Activated naive CD8-positive, alpha-beta T cell treated with anti-CD3 and anti-CD28 coated beads, Interleukin-2, amount 50 U/mL, for 24 hours (primary cell): Measurements from ENCODE around the gene HECW1.
"Not testable (repeated sequence)": the region's sequence is repeated elsewhere in the genome, so short reads cannot be mapped to it uniquely, and the experiment has no call there.

Experiments used
- ATAC-seq: fragments of 150-1000 bp; cut with Tn5 transposase; one replicate; pipeline ENCODE4 v1.10.0; 2021
- DNase-seq: peaks from one replicate; pipeline ENCODE4 v3.0.0; 2021
- H3K27ac Mint-ChIP-seq: one replicate; pipeline ENCODE4 v1.8.0; 2021; ENCODE audit warnings: mild to moderate bottlenecking, mixed read lengths
- H3K27me3 Mint-ChIP-seq: one replicate; pipeline ENCODE4 v1.8.0; 2021; ENCODE audit warnings: mixed read lengths
- H3K36me3 Mint-ChIP-seq: one replicate; pipeline ENCODE4 v1.8.0; 2021; ENCODE audit warnings: low read depth, mixed read lengths
- H3K4me1 Mint-ChIP-seq: one replicate; pipeline ENCODE4 v1.8.0; 2021; ENCODE audit warnings: mixed read lengths
- H3K4me3 Mint-ChIP-seq: one replicate; pipeline ENCODE4 v1.8.0; 2021; ENCODE audit warnings: mild to moderate bottlenecking, moderate library complexity, mixed read lengths
- H3K9me3 Mint-ChIP-seq: one replicate; pipeline ENCODE4 v1.8.0; 2021; ENCODE audit warnings: mixed read lengths

HECW1 gene

DNA sequence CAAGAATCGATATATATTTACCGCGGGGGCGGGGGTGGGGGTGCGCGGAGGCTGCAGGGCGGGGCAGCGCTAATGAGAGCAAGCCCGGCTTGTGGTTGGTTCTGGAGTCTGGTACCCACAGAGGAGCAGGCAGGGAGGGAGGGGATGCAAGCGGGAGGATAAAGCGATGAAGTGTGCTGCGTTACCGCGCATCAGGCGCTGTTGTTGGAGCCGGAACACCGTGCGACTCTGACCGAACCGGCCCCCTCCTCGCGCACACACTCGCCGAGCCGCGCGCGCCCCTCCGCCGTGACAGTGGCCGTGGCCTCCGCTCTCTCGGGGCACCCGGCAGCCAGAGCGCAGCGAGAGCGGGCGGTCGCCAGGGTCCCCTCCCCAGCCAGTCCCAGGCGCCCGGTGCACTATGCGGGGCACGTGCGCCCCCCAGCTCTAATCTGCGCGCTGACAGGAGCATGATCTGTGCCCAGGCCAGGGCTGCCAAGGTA lies at the start of gene HECW1:
Gene HECW1 (plus strand): TSS at position 189 of the 482 bp plus-strand sequence. CDS start 131,259 bp downstream, outside the sequence.
- no peaks in the 10 kb centered on the region for H3K36me3 Mint-ChIP-seq
- ATAC-seq = no peak
- H3K27ac Mint-ChIP-seq = no peak within 1 kb of the TSS
- peaks cover 6% of the 10 kb centered on the region for H3K4me1 Mint-ChIP-seq
- H3K4me3 Mint-ChIP-seq = peak within 1 kb of the TSS; percentile 26
- peaks cover 62% of the 10 kb centered on the region for H3K27me3 Mint-ChIP-seq
- no peak for DNase-seq
- H3K9me3 Mint-ChIP-seq = no peaks in the 10 kb centered on the region

DNA sequence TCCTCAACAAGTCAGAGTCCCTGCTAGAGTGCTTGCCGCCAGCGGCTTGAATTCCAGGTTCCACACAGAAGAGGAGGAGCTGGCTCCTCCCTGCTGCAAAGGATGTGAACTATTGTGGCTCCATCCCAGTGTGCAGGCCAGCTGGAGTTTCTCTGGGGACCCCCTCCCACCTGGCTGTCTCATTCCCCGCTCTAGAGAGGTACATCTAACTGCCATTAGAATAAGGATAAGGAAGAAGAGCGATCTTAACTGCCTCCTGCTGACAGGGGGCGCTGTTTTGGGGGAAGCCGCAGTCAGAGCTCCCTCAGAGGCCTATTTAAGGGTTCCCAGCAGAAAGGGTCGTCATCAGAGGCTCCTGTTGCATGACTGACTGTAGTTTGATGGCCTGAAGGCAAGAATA lies 40.8 kb upstream of the HECW1 start:
- H3K36me3 Mint-ChIP-seq = no peaks in the 10 kb centered on the region
- H3K27me3 Mint-ChIP-seq = peaks cover 17% of the 10 kb centered on the region
- DNase-seq = peak; percentile 33
- H3K4me3 Mint-ChIP-seq = no peak overlapping the region
- no peak for ATAC-seq
- H3K27ac Mint-ChIP-seq = no peak overlapping the region
- H3K4me1 Mint-ChIP-seq = peaks cover 17% of the 10 kb centered on the region
- H3K9me3 Mint-ChIP-seq = no peaks in the 10 kb centered on the region

DNA sequence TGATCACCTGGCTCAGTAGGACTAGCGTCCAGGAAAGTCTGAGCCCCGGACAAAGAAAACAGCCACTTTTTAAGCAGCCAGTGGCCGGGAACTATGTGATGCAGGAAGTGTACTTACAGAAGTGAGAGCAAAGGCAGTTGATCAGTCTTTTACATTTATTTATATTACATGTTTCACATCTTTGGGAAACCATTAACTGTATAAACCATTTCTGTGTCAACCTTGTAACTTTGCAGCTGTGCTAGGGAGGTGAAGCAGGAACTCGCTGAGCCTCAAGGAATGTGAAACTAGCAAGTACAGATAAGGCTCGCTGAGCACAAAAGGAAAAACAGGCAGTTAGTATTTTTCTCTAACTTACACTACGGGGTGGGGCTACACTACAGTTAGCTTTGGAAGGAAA lies 39.9 kb upstream of the HECW1 start:
- H3K27me3 Mint-ChIP-seq = peaks cover 17% of the 10 kb centered on the region
- H3K4me1 Mint-ChIP-seq = peaks cover 23% of the 10 kb centered on the region
- H3K36me3 Mint-ChIP-seq = no peaks in the 10 kb centered on the region
- no peak overlapping the region for H3K4me3 Mint-ChIP-seq
- no peaks in the 10 kb centered on the region for H3K9me3 Mint-ChIP-seq
- no peak for ATAC-seq
- no peak for DNase-seq
- H3K27ac Mint-ChIP-seq = no peak overlapping the region

DNA sequence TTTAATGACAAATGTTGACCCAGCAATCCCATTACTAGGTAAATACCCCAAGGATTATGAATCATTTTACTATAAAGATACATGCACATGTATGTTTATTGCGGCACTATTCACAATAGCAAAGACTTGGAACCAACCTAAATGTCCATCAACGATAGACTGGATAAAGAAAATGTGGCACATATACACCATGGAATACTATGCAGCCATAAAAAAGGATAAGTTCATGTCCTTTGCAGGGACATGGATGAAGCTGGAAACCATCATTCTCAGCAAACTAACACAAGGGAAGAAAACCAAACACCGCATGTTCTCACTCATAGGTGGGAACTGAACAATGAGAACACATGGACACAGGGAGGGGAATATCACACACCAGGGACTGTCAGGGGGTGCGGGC lies 38.6 kb upstream of the HECW1 start:
- not testable (repeated sequence) for DNase-seq, ATAC-seq, H3K36me3 Mint-ChIP-seq, H3K27ac Mint-ChIP-seq, H3K9me3 Mint-ChIP-seq, H3K4me3 Mint-ChIP-seq
- peaks cover 20% of the 10 kb centered on the region for H3K27me3 Mint-ChIP-seq
- peaks cover 23% of the 10 kb centered on the region for H3K4me1 Mint-ChIP-seq

DNA sequence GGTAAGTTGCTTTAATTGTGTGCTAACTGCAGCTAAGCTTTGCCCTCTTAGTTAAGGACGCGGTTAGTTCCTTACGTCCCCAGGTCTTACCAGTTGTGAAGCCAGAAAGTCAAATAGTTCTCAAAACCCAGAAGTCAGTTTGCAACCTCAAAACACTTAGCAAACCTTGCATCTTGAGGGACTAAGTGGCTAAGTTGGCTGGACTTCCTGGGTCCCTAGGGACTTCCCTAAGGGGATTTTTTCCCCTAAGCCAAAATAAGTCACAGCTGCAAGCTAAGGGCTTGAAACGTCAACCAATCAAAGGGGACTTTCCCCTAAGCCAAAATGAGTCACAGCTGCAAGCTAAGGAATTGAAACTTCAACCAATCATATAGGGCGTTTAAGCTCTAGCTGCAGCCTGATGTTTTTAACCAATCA lies 36.2 kb upstream of the HECW1 start:
- H3K4me1 Mint-ChIP-seq = peaks cover 23% of the 10 kb centered on the region
- no peaks in the 10 kb centered on the region for H3K9me3 Mint-ChIP-seq
- H3K27ac Mint-ChIP-seq = no peak overlapping the region
- peak; percentile 4 for DNase-seq
- no peaks in the 10 kb centered on the region for H3K36me3 Mint-ChIP-seq
- peak; percentile 72 for ATAC-seq
- peaks cover 16% of the 10 kb centered on the region for H3K27me3 Mint-ChIP-seq
- no peak overlapping the region for H3K4me3 Mint-ChIP-seq

DNA sequence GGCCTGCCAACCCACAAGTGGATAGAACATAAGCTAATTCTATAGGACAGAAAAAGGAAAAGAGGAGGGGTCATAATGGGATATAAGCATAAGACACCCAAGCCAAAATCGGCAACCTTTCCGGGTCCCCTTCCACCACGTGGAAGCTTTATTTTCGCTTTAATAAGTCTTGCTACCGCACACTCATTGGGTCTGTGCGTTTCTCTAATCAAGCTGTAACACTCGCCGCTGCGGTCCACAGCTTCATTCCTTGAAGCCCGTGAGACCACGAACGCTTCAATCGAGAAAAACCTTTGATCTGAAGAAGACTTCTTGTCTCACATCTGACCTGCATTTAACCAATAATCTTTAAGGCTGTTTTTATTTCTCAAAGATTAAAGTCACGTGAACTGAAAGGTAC lies 35.8 kb upstream of the HECW1 start:
- DNase-seq (no peak), ATAC-seq (no peak)
- Mint-ChIP-seq H3K9me3 (no peaks in the 10 kb centered on the region), H3K4me1 (peaks cover 21% of the 10 kb centered on the region), H3K27ac (peak overlapping the region; percentile 16), H3K36me3 (no peaks in the 10 kb centered on the region), H3K4me3 (no peak overlapping the region), H3K27me3 (peaks cover 17% of the 10 kb centered on the region)

DNA sequence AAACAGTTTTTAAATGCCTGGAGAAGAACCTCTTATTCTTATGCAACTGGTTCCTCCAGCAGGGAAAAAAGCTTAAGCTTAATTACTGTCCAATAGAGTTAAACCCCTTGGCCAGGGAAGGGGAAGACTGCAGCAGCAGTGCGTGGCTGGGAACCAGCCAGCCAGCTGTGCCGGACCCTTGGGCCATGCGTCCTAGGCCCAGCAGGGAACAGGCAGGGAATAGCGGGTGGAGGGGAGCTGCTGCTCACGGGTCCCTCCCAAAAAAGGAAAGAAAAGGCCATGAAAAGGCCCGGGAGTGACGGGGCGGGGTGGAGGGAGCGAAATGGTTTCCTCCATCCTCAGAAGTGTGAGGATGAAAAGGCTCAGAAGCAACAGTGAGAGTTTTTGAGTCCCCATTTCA lies 35.2 kb upstream of the HECW1 start:
- Mint-ChIP-seq H3K27me3 (peaks cover 19% of the 10 kb centered on the region), H3K4me1 (peaks cover 18% of the 10 kb centered on the region), H3K9me3 (no peaks in the 10 kb centered on the region), H3K36me3 (no peaks in the 10 kb centered on the region), H3K4me3 (no peak overlapping the region), H3K27ac (no peak overlapping the region)
- DNase-seq (no peak), ATAC-seq (no peak)

DNA sequence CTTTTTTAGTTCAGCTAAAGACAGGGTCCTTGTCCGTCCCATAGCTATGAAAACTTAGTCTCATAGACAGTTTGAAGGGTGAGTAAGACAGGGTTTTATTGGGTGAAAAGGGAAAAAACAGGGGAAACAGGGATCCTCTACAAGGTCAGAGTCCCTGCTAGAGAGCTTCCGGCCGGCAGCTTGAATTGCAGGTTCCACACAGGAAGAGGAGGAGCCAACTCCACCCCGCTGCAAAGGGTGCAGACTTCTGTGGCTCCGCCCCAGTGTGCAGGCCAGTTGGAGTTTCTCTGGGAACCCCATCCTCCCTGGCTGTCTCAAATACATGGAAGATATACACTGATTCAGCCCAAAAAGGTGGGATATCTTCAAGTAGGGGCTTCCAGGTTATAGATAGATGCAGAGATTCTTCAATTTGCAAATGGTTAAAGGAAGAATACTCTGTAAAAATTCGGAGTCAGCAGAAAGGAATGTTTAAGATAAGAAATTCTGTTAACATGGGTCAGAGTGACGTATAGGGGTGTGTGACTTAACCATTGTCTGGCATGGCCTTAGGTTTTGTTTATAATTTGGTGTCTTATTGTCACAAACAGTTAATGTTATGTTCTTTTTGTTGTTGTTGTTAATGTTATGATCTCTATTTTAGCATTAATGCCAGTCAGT lies 34.6 kb upstream of the HECW1 start:
- Mint-ChIP-seq H3K9me3 (no peaks in the 10 kb centered on the region), H3K4me3 (no peak overlapping the region), H3K36me3 (no peaks in the 10 kb centered on the region), H3K27me3 (peaks cover 23% of the 10 kb centered on the region), H3K27ac (no peak overlapping the region), H3K4me1 (peaks cover 15% of the 10 kb centered on the region)
- DNase-seq = no peak
- ATAC-seq = no peak

DNA sequence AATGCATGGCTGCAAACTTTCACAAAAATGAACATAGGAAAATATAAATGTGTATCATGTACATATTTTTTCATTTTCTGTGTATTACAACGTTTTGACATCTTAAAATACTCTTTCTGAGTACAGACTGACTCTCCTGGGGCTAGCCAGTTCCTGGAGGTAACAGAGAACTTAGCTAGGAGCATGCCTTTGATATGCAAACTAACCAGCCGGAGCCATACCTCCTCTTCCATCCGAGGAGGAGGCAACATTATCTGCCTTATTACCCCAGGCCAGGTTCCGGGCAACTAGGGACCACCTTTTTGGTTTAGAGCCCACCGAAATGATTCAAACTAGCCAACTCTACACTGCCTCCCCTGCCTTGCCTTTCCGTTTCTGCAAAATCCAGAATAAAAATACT lies 33.7 kb upstream of the HECW1 start:
- no peak overlapping the region for H3K27ac Mint-ChIP-seq
- DNase-seq = no peak
- no peaks in the 10 kb centered on the region for H3K9me3 Mint-ChIP-seq
- H3K4me1 Mint-ChIP-seq = peaks cover 13% of the 10 kb centered on the region
- H3K36me3 Mint-ChIP-seq = no peaks in the 10 kb centered on the region
- ATAC-seq = no peak
- peaks cover 26% of the 10 kb centered on the region for H3K27me3 Mint-ChIP-seq
- H3K4me3 Mint-ChIP-seq = no peak overlapping the region

DNA sequence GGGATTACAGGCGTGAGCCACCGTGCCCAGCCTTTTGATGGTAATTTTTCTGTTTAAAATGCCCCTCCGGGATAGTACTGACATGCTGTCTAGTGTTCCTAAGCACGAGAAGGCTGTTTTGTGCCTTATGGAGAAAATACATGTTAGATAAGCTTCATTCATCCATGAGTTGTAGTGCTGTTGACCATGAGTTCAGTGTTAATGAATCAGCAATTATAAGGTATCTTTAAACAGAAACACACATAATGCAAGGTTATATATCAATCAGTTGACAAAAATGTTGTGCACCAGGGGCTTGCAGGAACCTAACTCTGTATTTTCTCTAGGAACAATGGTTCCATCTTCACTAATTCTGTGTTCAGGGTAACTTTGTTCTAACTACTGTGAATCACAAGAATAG lies 30.8 kb upstream of the HECW1 start:
- H3K27ac Mint-ChIP-seq = no peak overlapping the region

DNA sequence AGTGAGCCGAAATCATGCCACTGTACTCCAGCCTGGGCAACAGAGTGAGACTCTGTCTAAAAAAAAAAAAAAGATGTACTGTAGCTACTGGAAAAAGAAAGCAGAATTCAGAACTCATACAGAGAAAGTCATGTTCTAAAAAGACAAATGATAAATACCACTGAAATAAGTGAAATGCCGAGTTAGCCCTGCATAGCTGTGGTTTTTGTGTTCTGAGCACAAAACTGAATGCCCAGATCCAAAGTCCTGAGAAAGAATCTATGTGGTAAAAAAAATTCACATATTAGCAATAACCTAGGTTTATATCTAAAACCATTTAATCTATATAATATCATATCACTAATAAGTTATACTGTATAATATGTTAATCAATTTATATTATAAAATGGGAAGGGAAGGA lies 29.3 kb upstream of the HECW1 start:
- Mint-ChIP-seq H3K4me3 (no peak overlapping the region), H3K36me3 (no peaks in the 10 kb centered on the region), H3K27me3 (peaks cover 25% of the 10 kb centered on the region), H3K9me3 (no peaks in the 10 kb centered on the region), H3K27ac (no peak overlapping the region), H3K4me1 (no peaks in the 10 kb centered on the region)
- DNase-seq = no peak
- ATAC-seq = no peak

More for the DNA sequence above, 30.8 kb upstream of the HECW1 start:
- Mint-ChIP-seq H3K36me3 (no peaks in the 10 kb centered on the region), H3K4me1 (peaks cover 5% of the 10 kb centered on the region), H3K27me3 (peaks cover 29% of the 10 kb centered on the region), H3K4me3 (no peak overlapping the region), H3K9me3 (no peaks in the 10 kb centered on the region)
- DNase-seq = no peak
- no peak for ATAC-seq

DNA sequence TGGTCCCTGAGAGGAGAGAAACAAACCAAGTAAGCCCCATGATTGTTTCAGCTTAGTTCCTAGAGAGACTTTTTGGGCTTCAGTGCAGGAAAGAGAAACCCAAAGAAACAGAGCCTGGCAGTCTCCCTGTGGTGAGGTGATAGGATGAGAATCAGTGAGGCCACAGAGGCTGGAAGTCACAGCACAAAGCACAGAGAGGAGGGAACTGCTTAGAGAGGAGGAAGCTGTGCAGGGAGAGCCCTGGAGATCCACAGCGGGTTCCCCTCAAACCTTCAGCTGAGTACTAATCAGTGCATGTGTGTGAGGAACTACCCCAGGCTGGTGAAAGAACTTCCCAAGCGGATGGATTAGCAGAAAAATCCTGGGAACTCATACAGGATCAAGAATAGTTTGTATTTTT lies 27.4 kb upstream of the HECW1 start:
- no peaks in the 10 kb centered on the region for H3K4me1 Mint-ChIP-seq
- H3K4me3 Mint-ChIP-seq = no peak overlapping the region
- peaks cover 26% of the 10 kb centered on the region for H3K27me3 Mint-ChIP-seq
- H3K36me3 Mint-ChIP-seq = no peaks in the 10 kb centered on the region
- no peak for DNase-seq
- ATAC-seq = no peak
- H3K27ac Mint-ChIP-seq = no peak overlapping the region
- H3K9me3 Mint-ChIP-seq = no peaks in the 10 kb centered on the region

DNA sequence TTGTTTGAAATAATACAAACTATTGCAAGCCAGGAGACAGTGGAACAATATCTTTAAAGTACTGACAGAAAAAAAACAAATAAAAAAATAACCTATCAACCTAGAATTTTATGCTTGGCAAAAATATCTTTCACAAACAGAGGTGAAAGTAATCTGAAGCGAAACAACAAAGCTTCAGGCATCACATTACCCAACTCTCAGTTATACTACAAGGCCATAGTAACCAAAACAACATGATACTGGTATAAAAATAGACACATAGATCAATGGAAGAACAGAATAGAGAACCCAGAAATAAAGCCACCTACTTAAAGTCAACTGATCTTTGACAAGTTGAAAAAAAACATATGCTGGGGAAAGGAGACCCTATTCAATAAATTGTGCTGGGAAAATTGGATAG lies 26.5 kb upstream of the HECW1 start:
- H3K4me1 Mint-ChIP-seq = no peaks in the 10 kb centered on the region
- no peaks in the 10 kb centered on the region for H3K9me3 Mint-ChIP-seq
- H3K27ac Mint-ChIP-seq = no peak overlapping the region
- H3K27me3 Mint-ChIP-seq = peaks cover 26% of the 10 kb centered on the region
- ATAC-seq = no peak
- no peak overlapping the region for H3K4me3 Mint-ChIP-seq
- no peak for DNase-seq
- H3K36me3 Mint-ChIP-seq = no peaks in the 10 kb centered on the region

DNA sequence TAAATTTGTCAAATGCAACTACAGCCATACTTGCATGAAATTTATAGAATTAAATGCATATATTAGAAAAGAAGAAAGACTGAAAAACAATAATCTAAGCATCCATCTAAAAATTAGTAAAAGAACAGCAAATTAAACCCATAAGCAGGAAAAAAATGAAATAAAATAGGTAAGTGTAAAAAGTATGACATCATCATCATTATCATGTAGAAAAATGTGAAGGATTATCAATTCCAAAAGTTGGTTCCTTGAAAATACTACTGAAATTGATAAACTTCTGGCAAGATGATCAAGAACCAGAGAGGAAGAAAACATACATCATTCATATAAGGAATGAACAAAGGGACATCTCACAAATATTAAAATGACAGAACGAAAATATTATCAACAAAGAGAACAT lies 19.6 kb upstream of the HECW1 start:
- Mint-ChIP-seq H3K9me3 (no peaks in the 10 kb centered on the region), H3K4me3 (no peak overlapping the region), H3K27me3 (peaks cover 15% of the 10 kb centered on the region), H3K27ac (no peak overlapping the region), H3K4me1 (no peaks in the 10 kb centered on the region), H3K36me3 (no peaks in the 10 kb centered on the region)
- DNase-seq = no peak
- ATAC-seq = no peak

DNA sequence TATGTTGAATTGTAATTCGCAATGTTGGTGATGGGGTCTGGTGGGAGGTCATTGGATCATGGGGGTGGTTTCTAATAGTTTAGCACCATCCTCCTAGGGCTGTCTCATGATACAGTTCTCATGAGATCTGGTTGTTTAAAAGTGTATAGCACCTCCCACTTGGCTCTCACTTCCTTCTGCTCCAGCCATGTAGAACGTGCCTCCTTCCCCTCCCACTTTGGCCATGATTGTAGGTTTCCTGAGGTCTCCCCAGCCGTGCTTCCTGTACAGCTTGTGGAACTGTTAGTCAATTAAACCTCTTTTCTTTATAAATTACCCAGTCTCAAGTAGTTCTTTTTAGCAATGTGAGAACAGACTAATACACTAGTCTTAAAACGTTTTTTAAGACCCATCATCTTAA lies 15.6 kb upstream of the HECW1 start:
- peaks cover 10% of the 10 kb centered on the region for H3K27me3 Mint-ChIP-seq
- DNase-seq (no peak), ATAC-seq (no peak)
- no peak overlapping the region for H3K4me3 Mint-ChIP-seq
- no peaks in the 10 kb centered on the region for H3K9me3 Mint-ChIP-seq
- no peak overlapping the region for H3K27ac Mint-ChIP-seq
- no peaks in the 10 kb centered on the region for H3K4me1 Mint-ChIP-seq
- H3K36me3 Mint-ChIP-seq = no peaks in the 10 kb centered on the region

DNA sequence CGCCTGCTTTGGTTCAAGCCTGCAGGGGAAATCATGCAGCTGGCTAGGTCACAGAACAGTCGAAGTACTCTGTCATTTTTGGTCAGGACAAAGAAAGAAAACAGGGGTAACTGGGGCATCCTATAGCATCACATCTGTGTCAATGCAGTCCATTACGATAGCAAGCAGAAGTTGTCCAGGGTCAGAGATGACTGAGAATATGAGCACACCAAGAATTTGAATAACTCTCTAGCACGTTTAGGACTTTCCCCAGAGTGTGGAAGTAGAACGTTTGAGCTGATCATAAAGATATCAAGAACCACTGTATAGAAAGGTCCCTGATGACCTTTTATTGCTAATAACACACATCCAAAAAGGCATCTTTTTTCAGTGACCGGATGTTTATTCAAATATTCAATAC lies 12.7 kb upstream of the HECW1 start:
- H3K27ac Mint-ChIP-seq = no peak overlapping the region
- no peak for DNase-seq
- H3K27me3 Mint-ChIP-seq = peaks cover 2% of the 10 kb centered on the region
- no peaks in the 10 kb centered on the region for H3K9me3 Mint-ChIP-seq
- no peaks in the 10 kb centered on the region for H3K4me1 Mint-ChIP-seq
- no peak for ATAC-seq
- H3K36me3 Mint-ChIP-seq = no peaks in the 10 kb centered on the region
- no peak overlapping the region for H3K4me3 Mint-ChIP-seq
